Measurements from ENCODE around the gene SLC1A4. TPM values are rescaled to one million over a fixed set of nuclear protein-coding genes. Genes with fewer than 3 reads are reported as not detected.
A peak's percentile ranks its signal among the peaks of the same experiment; 100 is the strongest.

Gene SLC1A4
- total RNA-seq, 1 donor, result 7.8 TPM

DNA sequence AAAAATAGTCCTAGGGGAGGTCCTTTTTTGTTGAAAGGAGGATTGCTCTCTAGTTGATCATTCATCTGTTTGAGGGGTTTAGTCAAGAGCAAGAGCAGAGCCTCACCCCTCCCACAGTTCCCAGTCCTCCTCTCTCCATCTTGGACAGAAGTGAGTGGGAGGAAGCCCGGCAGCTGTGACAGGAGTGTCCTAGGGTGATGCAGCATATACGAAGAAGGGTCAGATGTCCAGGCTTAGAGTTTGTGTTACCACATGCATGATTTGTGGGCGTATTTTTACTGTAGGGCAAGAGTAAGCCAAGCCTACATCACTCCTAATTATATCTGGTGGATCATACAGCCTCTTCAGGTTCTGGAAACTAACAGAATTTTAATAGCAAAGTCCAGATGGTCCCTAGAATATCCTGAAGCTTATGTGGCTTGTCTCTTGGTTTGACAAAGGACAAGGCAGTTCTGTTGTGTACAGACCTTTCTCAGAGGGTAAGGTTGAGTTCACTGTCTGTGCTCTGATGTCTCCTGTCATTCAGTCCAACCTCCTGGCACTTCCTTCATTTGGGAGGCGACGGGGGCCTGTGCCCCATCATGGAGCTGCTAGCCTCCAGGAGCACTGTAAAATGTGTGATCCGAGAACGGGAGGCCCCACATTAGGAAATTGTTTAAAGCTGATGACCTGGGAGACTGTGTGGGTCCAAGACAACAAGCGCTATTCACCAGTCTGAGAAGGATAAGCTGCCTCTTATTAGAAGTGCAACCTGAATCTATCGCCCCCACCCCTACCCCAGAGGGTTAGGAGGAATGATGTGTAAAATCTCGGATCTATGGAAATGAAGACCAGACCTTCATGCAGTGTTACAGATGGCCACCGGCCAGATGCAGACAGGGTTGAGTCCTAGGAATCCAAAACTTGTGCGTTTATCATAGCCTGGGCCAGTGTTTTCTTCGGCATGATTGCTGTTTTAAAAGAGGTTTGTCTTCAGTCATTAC, 73.9 kb downstream of the SLC1A4 start:
- peak; percentile 48 for DNase-seq (ENCODE audit: low read depth)

GRCh38 chr2:65064728-65065552, 75.7 kb downstream of the SLC1A4 start:
- TF ChIP-seq, protein P1, sequence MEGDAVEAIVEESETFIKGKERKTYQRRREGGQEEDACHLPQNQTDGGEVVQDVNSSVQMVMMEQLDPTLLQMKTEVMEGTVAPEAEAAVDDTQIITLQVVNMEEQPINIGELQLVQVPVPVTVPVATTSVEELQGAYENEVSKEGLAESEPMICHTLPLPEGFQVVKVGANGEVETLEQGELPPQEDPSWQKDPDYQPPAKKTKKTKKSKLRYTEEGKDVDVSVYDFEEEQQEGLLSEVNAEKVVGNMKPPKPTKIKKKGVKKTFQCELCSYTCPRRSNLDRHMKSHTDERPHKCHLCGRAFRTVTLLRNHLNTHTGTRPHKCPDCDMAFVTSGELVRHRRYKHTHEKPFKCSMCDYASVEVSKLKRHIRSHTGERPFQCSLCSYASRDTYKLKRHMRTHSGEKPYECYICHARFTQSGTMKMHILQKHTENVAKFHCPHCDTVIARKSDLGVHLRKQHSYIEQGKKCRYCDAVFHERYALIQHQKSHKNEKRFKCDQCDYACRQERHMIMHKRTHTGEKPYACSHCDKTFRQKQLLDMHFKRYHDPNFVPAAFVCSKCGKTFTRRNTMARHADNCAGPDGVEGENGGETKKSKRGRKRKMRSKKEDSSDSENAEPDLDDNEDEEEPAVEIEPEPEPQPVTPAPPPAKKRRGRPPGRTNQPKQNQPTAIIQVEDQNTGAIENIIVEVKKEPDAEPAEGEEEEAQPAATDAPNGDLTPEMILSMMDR (IDR thresholded peaks at IDR 0.05; ENCODE audit: insufficient read depth, low read depth, low read length), result peak; percentile 78
- peak overlapping the region; percentile 3 for H3K4me3 ChIP-seq (ENCODE audit: low read depth, low read length)
- DNase-seq (ENCODE audit: low read depth), result peak; percentile 82

More for the DNA sequence above, 73.9 kb downstream of the SLC1A4 start:
- TF ChIP-seq, protein P1 (IDR thresholded peaks at IDR 0.05; ENCODE audit: insufficient read depth, low read depth, low read length), result no peak
- H3K4me3 ChIP-seq (ENCODE audit: low read depth, low read length), result no peak overlapping the region

DNA sequence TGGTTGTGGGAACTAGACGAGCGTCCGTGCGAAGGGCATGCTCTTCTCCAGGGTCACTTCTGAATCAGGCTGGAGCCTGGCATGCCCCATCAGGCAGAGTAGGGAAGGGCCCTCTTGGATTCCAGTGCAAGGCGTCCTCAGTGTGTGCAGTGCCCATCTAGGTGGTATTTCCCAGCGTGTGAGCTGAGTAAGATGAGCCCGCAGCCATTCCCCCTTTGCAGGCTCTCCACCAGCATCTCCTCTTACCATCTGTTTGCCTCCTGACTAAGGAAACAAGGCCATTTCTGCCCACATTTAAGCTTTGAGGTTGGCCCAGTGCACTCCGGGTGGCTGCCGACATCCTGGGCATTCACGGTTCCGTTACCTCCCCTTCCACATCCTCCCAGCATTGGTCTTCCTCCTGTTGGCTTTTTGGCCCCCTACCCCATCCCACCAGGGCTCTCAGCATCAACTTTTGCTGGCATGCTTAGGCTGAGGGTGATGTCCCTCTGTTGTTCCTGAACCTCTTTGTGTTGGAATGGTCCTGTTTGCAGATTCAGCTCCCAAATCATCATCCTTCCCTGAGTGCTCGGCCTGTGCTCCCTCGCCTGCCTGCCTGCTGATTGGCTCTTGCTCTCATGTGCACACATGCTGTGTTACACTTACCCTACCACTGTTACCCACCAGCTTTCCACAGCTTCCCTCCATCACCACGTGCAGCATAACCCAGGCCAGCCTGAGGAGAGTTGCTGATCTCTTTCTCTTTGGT, 78.8 kb downstream of the SLC1A4 start:
- TF ChIP-seq, protein P1 (IDR thresholded peaks at IDR 0.05; ENCODE audit: insufficient read depth, low read depth, low read length), result no peak
- no peak overlapping the region for H3K4me3 ChIP-seq (ENCODE audit: low read depth, low read length)
- DNase-seq (ENCODE audit: low read depth), result no peak

DNA sequence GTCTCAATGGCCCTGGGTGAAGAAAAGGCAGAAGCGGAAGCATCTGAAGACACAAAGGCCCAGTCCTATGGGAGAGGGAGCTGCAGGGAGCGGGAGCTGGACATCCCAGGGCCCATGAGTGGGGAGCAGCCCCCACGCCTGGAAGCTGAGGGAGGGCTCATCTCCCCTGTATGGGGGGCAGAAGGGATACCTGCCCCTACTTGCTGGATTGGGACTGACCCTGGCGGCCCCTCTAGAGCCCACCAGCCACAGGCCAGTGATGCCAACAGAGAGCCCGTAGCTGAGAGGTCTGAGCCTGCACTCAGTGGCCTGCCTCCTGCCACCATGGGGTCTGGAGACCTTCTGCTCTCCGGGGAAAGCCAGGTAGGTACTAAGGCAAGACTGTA, 80.2 kb downstream of the SLC1A4 start:
- TF ChIP-seq, protein P1 (IDR thresholded peaks at IDR 0.05; ENCODE audit: insufficient read depth, low read depth, low read length), result no peak
- no peak overlapping the region for H3K4me3 ChIP-seq (ENCODE audit: low read depth, low read length)
- DNase-seq (ENCODE audit: low read depth), result no peak

GRCh38 chr2:65070172-65070830, 81.1 kb downstream of the SLC1A4 start:
- peak; percentile 45 for DNase-seq (ENCODE audit: low read depth)
- no peak overlapping the region for H3K4me3 ChIP-seq (ENCODE audit: low read depth, low read length)
- TF ChIP-seq, protein P1 (IDR thresholded peaks at IDR 0.05; ENCODE audit: insufficient read depth, low read depth, low read length), result peak; percentile 40

GRCh38 chr2:65070856-65071255, 81.7 kb downstream of the SLC1A4 start:
- TF ChIP-seq, protein P1 (IDR thresholded peaks at IDR 0.05; ENCODE audit: insufficient read depth, low read depth, low read length), result no peak
- H3K4me3 ChIP-seq (ENCODE audit: low read depth, low read length), result no peak overlapping the region
- no peak for DNase-seq (ENCODE audit: low read depth)
